K562 (cell line): ENCODE data around the gene SUPT7L. TPM values are rescaled to one million over a fixed set of nuclear protein-coding genes. Genes with fewer than 3 reads are reported as not detected.

ENCODE experiments used
- FOXK1 ChIP-seq: sonication (generic); formaldehyde crosslinking; IDR thresholded peaks from 2 replicates; pipeline ENCODE4 v1.8.0; 2022; ENCODE audit warnings: missing genetic modification reagents, mild to moderate bottlenecking, borderline replicate concordance
- HOXB6 ChIP-seq: fragments of 250-450 bp; sonication (Bioruptor Pico); IDR thresholded peaks from 2 replicates; pipeline ENCODE4 v1.5.1; 2022; ENCODE audit warnings: mild to moderate bottlenecking, borderline replicate concordance
- NR4A1 ChIP-seq, 2 experiments: fragments of 250-450 bp in 1 of 2; fragments of 450-650 bp in 1 of 2; sonication (Bioruptor Pico) in 1 of 2; IDR thresholded peaks; 2 replicates each; pipeline versions ENCODE4 v1.4.0 to v1.6.1; 2016 to 2020; ENCODE audit warnings: mild to moderate bottlenecking in 2 of 2, missing compliant biosample characterization in 1 of 2, missing genetic modification characterization in 1 of 2, moderate library complexity in 1 of 2
- POLR2G ChIP-seq: fragments of 200-400 bp; formaldehyde crosslinking; IDR thresholded peaks from 2 replicates; pipeline ENCODE4 v1.6.1; 2017; ENCODE audit warnings: low read depth, mild to moderate bottlenecking, antibody characterized with exemption, low read length, moderate library complexity
- RAD51 ChIP-seq: fragments of 450-650 bp; IDR thresholded peaks from 2 replicates; pipeline ENCODE4 v1.7.1; 2016; ENCODE audit warnings: low read depth, mild to moderate bottlenecking, borderline replicate concordance
- TAF7 ChIP-seq: fragments of 450-650 bp; IDR thresholded peaks from 2 replicates; pipeline ENCODE4 v1.6.1; 2016; ENCODE audit warnings: missing genetic modification characterization, missing compliant biosample characterization
- ZBTB7A ChIP-seq: IDR thresholded peaks from 2 replicates; pipeline ENCODE4 v1.6.1; 2011; ENCODE audit warnings: low read depth, mild to moderate bottlenecking, low read length, moderate library complexity, borderline replicate concordance; ENCODE audit not compliant: control insufficient read depth
- polyA plus RNA-seq, 8 experiments: library from polyadenylated mRNA; depleted of rRNA in 4 of 8; stranded (reverse) in 5 of 8; unstranded in 3 of 8; fragments of >200 nt; fragmentation: Nextera tagmentation in 2 of 8; fragmentation: Illumina TruSeq in 1 of 8; extraction: Ambion mirVana in 2 of 8; extraction: Trizol in 1 of 8; gene quantifications; 2 replicates each; pipeline versions ENCODE4 v1.2.1 to v1.2.3, GENCODE V29; 2011 to 2014; ENCODE audit warnings: inconsistent platforms in 1 of 8, missing spikeins in 1 of 8
- total RNA-seq, 7 experiments: library from RNA; depleted of rRNA in 6 of 7; stranded (reverse); fragments of >200 nt in 6 of 7; fragmentation: Illumina TruSeq in 2 of 7; extraction: Trizol in 2 of 7; gene quantifications; 2 replicates each; pipeline versions ENCODE4 v1.2.1 to v1.2.3, GENCODE V29; 2011 to 2021; ENCODE audit warnings: low replicate concordance in 1 of 7
- TF ChIP-seq, protein P1 (sequence below), 3 experiments: IDR thresholded peaks in 2 of 3; conservative IDR thresholded peaks in 1 of 3; 2 replicates each; pipeline ENCODE4 v1.5.1; 2011 to 2012; ENCODE audit warnings: low read length in 3 of 3, mild to moderate bottlenecking in 3 of 3, control low read depth in 2 of 3, improper control_type of control experiment in 1 of 3, inconsistent platforms in 1 of 3, low read depth in 1 of 3, mixed read lengths in 1 of 3, moderate library complexity in 1 of 3; ENCODE audit not compliant: insufficient read depth in 2 of 3
- TF ChIP-seq, protein P2 (sequence below): fragments of 250-450 bp; sonication (Bioruptor Pico); IDR thresholded peaks from 2 replicates; pipeline ENCODE4 v1.5.0; 2021
- TF ChIP-seq, protein P3 (sequence below): sonication (generic); formaldehyde crosslinking; IDR thresholded peaks from 2 replicates; pipeline ENCODE4 v1.8.1; 2023; ENCODE audit warnings: mild to moderate bottlenecking, missing genetic modification reagents
- TF ChIP-seq, protein P4 (sequence below): sonication (generic); formaldehyde crosslinking; IDR thresholded peaks from 2 replicates; pipeline ENCODE4 v1.8.1; 2023; ENCODE audit warnings: mild to moderate bottlenecking, missing genetic modification reagents
- TF ChIP-seq, protein P5 (sequence below), 2 experiments: IDR thresholded peaks; 2 replicates each; pipeline ENCODE4 v1.6.1; 2012; ENCODE audit warnings: improper control_type of control experiment in 2 of 2, low read depth in 2 of 2, low read length in 2 of 2, borderline replicate concordance in 1 of 2
- TF ChIP-seq, protein P6 (sequence below): sonication (generic); formaldehyde crosslinking; IDR thresholded peaks from 2 replicates; pipeline ENCODE4 v1.8.0; 2022; ENCODE audit warnings: mild to moderate bottlenecking, low read depth, missing genetic modification reagents

SUPT7L gene
- total and polyA plus RNA-seq, 9 of the 15 experiments (the other 6 are each of a cell fraction or from before 2014, with no cell fraction given) = 22.0 to 72.8 (median 40.2) TPM

DNA sequence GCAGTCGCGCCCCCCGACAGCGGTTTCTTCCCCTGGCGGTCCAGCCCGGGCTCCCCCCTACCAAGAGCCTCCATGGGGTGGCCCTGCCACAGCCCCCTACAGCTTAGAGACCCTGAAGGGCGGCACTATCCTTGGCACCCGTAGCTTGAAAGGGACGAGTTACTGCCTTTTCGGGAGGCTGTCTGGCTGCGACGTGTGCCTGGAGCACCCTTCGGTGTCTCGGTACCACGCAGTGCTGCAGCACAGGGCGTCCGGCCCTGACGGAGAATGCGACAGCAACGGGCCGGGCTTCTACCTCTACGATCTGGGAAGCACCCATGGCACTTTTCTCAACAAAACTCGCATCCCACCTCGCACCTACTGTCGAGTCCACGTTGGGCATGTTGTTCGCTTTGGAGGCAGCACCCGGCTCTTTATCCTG, 750 bp upstream of the SUPT7L start (continued):
- TF ChIP-seq, protein P1, sequence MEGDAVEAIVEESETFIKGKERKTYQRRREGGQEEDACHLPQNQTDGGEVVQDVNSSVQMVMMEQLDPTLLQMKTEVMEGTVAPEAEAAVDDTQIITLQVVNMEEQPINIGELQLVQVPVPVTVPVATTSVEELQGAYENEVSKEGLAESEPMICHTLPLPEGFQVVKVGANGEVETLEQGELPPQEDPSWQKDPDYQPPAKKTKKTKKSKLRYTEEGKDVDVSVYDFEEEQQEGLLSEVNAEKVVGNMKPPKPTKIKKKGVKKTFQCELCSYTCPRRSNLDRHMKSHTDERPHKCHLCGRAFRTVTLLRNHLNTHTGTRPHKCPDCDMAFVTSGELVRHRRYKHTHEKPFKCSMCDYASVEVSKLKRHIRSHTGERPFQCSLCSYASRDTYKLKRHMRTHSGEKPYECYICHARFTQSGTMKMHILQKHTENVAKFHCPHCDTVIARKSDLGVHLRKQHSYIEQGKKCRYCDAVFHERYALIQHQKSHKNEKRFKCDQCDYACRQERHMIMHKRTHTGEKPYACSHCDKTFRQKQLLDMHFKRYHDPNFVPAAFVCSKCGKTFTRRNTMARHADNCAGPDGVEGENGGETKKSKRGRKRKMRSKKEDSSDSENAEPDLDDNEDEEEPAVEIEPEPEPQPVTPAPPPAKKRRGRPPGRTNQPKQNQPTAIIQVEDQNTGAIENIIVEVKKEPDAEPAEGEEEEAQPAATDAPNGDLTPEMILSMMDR (IDR thresholded peaks at IDR 0.05 in 2 of 3, conservative IDR thresholded peaks at IDR 0.05 in 1 of 3; ENCODE audit: insufficient read depth in 2 of 3, low read depth in 1 of 3, low read length in 3 of 3) = 0 out of 6 replicates have a peak, but pooled peaks of 2 of the 3 experiments have one; percentile 8 to 20
- TF ChIP-seq, protein P2, sequence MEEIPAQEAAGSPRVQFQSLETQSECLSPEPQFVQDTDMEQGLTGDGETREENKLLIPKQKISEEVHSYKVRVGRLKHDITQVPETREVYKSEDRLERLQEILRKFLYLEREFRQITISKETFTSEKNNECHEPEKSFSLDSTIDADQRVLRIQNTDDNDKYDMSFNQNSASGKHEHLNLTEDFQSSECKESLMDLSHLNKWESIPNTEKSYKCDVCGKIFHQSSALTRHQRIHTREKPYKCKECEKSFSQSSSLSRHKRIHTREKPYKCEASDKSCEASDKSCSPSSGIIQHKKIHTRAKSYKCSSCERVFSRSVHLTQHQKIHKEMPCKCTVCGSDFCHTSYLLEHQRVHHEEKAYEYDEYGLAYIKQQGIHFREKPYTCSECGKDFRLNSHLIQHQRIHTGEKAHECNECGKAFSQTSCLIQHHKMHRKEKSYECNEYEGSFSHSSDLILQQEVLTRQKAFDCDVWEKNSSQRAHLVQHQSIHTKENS (CRISPR knock-in tag) = no peak
- TF ChIP-seq POLR2G = 0 out of 2 replicates have a peak, but pooled peaks have one; percentile 10
- TF ChIP-seq HOXB6 (CRISPR knock-in tag) = no peak
- 0 out of 2 replicates have a peak, but pooled peaks have one; percentile 30 for TF ChIP-seq FOXK1 (CRISPR knock-in tag)
- peak; percentile 45; the same call in 1 of the 2 replicates for TF ChIP-seq ZBTB7A
- TF ChIP-seq, protein P3, sequence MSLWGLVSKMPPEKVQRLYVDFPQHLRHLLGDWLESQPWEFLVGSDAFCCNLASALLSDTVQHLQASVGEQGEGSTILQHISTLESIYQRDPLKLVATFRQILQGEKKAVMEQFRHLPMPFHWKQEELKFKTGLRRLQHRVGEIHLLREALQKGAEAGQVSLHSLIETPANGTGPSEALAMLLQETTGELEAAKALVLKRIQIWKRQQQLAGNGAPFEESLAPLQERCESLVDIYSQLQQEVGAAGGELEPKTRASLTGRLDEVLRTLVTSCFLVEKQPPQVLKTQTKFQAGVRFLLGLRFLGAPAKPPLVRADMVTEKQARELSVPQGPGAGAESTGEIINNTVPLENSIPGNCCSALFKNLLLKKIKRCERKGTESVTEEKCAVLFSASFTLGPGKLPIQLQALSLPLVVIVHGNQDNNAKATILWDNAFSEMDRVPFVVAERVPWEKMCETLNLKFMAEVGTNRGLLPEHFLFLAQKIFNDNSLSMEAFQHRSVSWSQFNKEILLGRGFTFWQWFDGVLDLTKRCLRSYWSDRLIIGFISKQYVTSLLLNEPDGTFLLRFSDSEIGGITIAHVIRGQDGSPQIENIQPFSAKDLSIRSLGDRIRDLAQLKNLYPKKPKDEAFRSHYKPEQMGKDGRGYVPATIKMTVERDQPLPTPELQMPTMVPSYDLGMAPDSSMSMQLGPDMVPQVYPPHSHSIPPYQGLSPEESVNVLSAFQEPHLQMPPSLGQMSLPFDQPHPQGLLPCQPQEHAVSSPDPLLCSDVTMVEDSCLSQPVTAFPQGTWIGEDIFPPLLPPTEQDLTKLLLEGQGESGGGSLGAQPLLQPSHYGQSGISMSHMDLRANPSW (CRISPR knock-in tag) = no peak
- TF ChIP-seq, protein P4, sequence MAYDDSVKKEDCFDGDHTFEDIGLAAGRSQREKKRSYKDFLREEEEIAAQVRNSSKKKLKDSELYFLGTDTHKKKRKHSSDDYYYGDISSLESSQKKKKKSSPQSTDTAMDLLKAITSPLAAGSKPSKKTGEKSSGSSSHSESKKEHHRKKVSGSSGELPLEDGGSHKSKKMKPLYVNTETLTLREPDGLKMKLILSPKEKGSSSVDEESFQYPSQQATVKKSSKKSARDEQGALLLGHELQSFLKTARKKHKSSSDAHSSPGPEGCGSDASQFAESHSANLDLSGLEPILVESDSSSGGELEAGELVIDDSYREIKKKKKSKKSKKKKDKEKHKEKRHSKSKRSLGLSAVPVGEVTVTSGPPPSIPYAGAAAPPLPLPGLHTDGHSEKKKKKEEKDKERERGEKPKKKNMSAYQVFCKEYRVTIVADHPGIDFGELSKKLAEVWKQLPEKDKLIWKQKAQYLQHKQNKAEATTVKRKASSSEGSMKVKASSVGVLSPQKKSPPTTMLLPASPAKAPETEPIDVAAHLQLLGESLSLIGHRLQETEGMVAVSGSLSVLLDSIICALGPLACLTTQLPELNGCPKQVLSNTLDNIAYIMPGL (CRISPR knock-in tag) = 0 out of 2 replicates have a peak, but pooled peaks have one; percentile 24
- TF ChIP-seq, protein P5, sequence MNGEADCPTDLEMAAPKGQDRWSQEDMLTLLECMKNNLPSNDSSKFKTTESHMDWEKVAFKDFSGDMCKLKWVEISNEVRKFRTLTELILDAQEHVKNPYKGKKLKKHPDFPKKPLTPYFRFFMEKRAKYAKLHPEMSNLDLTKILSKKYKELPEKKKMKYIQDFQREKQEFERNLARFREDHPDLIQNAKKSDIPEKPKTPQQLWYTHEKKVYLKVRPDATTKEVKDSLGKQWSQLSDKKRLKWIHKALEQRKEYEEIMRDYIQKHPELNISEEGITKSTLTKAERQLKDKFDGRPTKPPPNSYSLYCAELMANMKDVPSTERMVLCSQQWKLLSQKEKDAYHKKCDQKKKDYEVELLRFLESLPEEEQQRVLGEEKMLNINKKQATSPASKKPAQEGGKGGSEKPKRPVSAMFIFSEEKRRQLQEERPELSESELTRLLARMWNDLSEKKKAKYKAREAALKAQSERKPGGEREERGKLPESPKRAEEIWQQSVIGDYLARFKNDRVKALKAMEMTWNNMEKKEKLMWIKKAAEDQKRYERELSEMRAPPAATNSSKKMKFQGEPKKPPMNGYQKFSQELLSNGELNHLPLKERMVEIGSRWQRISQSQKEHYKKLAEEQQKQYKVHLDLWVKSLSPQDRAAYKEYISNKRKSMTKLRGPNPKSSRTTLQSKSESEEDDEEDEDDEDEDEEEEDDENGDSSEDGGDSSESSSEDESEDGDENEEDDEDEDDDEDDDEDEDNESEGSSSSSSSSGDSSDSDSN (IDR thresholded peaks at IDR 0.05; ENCODE audit: borderline replicate concordance in 1 of 2, low read depth in 2 of 2, low read length in 2 of 2) = 0 out of 4 replicates have a peak, but pooled peaks of 1 of the 2 experiments have one; percentile 23
- no peak for TF ChIP-seq NR4A1 (CRISPR knock-in tag; IDR thresholded peaks at IDR 0.05)
- TF ChIP-seq NR4A1 (tag; IDR thresholded peaks at IDR 0.05) = no peak
- TF ChIP-seq TAF7 = no peak
- TF ChIP-seq, protein P6, sequence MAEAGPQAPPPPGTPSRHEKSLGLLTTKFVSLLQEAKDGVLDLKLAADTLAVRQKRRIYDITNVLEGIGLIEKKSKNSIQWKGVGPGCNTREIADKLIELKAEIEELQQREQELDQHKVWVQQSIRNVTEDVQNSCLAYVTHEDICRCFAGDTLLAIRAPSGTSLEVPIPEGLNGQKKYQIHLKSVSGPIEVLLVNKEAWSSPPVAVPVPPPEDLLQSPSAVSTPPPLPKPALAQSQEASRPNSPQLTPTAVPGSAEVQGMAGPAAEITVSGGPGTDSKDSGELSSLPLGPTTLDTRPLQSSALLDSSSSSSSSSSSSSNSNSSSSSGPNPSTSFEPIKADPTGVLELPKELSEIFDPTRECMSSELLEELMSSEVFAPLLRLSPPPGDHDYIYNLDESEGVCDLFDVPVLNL (CRISPR knock-in tag) = peak; percentile 62; the same call in 1 of the 2 replicates
- no peak for TF ChIP-seq RAD51
